ENCODE measurements around the gene AFF3. TPM values are rescaled to one million over a fixed set of nuclear protein-coding genes. Genes with fewer than 3 reads are reported as not detected.

AFF3 gene
- total RNA-seq, 1 donor from 2014 or later, result 20.9 TPM

DNA sequence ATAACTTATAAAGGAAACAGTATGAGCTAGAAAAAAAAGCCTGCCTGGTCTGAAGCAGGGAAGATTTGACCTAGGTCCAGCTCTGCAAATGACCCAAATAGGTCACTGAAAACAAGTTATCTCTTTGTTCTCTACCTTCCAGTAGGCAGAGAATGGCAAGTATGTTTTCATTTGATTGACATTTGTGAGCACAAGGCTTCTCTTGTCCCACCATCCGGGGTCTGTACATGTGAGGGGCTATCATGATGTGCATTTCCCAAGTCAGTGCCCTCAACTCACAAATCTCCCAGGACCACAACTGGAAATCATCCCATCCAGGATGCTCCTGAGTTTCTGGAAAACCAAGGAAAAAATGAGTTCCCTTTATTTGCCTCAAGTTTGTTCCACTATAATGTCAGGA is 309.5 kb downstream of the AFF3 start:
- H3K36me3 Mint-ChIP-seq (ENCODE audit: low read depth), result peaks cover 14% of the 10 kb centered on the region
- H3K27ac Mint-ChIP-seq (ENCODE audit: unreplicated experiment), result peak overlapping the region; percentile 89
- H3K27me3 Mint-ChIP-seq (ENCODE audit: low read depth), result no peaks in the 10 kb centered on the region
- DNase-seq (ENCODE audit: low read depth, low spot score), result no peak
- peak overlapping the region; percentile 24 for H3K4me3 Mint-ChIP-seq
- H3K4me1 Mint-ChIP-seq, result peaks cover 49% of the 10 kb centered on the region
- no peak for TF ChIP-seq CTCF (conservative IDR thresholded peaks at IDR 0.05)
- H3K9me3 Mint-ChIP-seq, result peaks cover 7% of the 10 kb centered on the region

- H3K4me3 Mint-ChIP-seq, result no peak overlapping the region
- peaks cover 46% of the 10 kb centered on the region for H3K4me1 Mint-ChIP-seq
- H3K27ac Mint-ChIP-seq (ENCODE audit: unreplicated experiment), result peak overlapping the region; percentile 7
Measured at GRCh38 chr2:99831772-99832171, 310.6 kb downstream of the AFF3 start.

GRCh38 chr2:99827296-99827999 is 314.9 kb downstream of the AFF3 start:
- Mint-ChIP-seq H3K9me3 (peaks cover 4% of the 10 kb centered on the region), H3K27me3 (ENCODE audit: low read depth) (no peaks in the 10 kb centered on the region), H3K4me3 (no peak overlapping the region), H3K36me3 (ENCODE audit: low read depth) (peaks cover 17% of the 10 kb centered on the region), H3K27ac (ENCODE audit: unreplicated experiment) (no peak overlapping the region), H3K4me1 (peaks cover 27% of the 10 kb centered on the region)
- no peak for TF ChIP-seq CTCF (conservative IDR thresholded peaks at IDR 0.05)
- no peak for DNase-seq (ENCODE audit: low read depth, low spot score)

More at GRCh38 chr2:99831772-99832171, 310.6 kb downstream of the AFF3 start:
- Mint-ChIP-seq H3K36me3 (ENCODE audit: low read depth) (peaks cover 20% of the 10 kb centered on the region), H3K27me3 (ENCODE audit: low read depth) (no peaks in the 10 kb centered on the region), H3K9me3 (peaks cover 7% of the 10 kb centered on the region)
- TF ChIP-seq CTCF (conservative IDR thresholded peaks at IDR 0.05), result no peak
- no peak for DNase-seq (ENCODE audit: low read depth, low spot score)

GRCh38 chr2:99825630-99826029 is 316.8 kb downstream of the AFF3 start:
- TF ChIP-seq CTCF (conservative IDR thresholded peaks at IDR 0.05), result no peak
- no peak for DNase-seq (ENCODE audit: low read depth, low spot score)
- Mint-ChIP-seq H3K27ac (ENCODE audit: unreplicated experiment) (no peak overlapping the region), H3K36me3 (ENCODE audit: low read depth) (peaks cover 17% of the 10 kb centered on the region), H3K27me3 (ENCODE audit: low read depth) (no peaks in the 10 kb centered on the region), H3K4me1 (peaks cover 35% of the 10 kb centered on the region), H3K9me3 (peaks cover 6% of the 10 kb centered on the region), H3K4me3 (peak overlapping the region; percentile 10)

DNA sequence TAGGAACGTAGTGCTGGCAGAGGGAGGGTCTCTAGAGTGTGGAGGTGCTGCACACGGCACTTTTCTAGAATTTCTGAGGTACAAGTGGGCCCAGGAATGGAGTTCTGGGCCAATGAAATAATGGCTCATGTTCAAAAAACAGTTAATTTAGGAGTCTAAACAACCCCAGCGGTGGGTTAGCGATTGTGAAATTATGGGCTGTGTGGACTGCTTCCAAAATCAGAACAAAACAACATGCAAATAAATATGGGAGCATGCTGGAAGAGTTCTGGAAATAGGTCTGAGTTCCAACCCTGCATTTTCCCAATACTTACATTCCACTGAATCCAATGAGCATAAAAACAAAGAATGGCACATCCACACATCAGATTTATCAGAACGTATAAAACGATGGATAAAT is 317.6 kb downstream of the AFF3 start:
- Mint-ChIP-seq H3K4me3 (no peak overlapping the region), H3K27ac (ENCODE audit: unreplicated experiment) (no peak overlapping the region), H3K4me1 (peaks cover 40% of the 10 kb centered on the region), H3K9me3 (peaks cover 6% of the 10 kb centered on the region), H3K27me3 (ENCODE audit: low read depth) (no peaks in the 10 kb centered on the region), H3K36me3 (ENCODE audit: low read depth) (peaks cover 17% of the 10 kb centered on the region)
- DNase-seq (ENCODE audit: low read depth, low spot score), result no peak
- no peak for TF ChIP-seq CTCF (conservative IDR thresholded peaks at IDR 0.05)
